K562 (cell line): Measurements from ENCODE around the gene TMTC4. TPM values are rescaled to one million over a fixed set of nuclear protein-coding genes. Genes with fewer than 3 reads are reported as not detected.

Source experiments
- ATF1 ChIP-seq, 2 experiments: fragments of 450-650 bp in 1 of 2; IDR thresholded peaks; 2 replicates each; pipeline ENCODE4 v1.6.1; 2016; ENCODE audit warnings: missing compliant biosample characterization in 1 of 2, missing genetic modification characterization in 1 of 2
- CBX8 ChIP-seq: fragments of 200-600 bp; sonication (generic); IDR thresholded peaks from 2 replicates; pipeline ENCODE4 v1.6.1; 2012; ENCODE audit warnings: borderline replicate concordance, mixed run types, low read depth, mild to moderate bottlenecking, moderate library complexity, mixed read lengths, low read length, control low read depth, inconsistent platforms; ENCODE audit not compliant: poor library complexity, severe bottlenecking; ENCODE audit errors: extremely low read depth
- CCNT2 ChIP-seq: IDR thresholded peaks from 2 replicates; pipeline ENCODE4 v1.6.1; 2011; ENCODE audit warnings: borderline replicate concordance, low read depth, mild to moderate bottlenecking, moderate library complexity, mixed read lengths, low read length; ENCODE audit not compliant: insufficient read length; ENCODE audit errors: extremely low read depth
- DIDO1 ChIP-seq: fragments of 450-650 bp; IDR thresholded peaks from 2 replicates; pipeline ENCODE4 v1.6.1; 2016; ENCODE audit warnings: low read depth, missing biosample characterization, missing genetic modification characterization
- ELF2 ChIP-seq: fragments of 250-450 bp; sonication (Bioruptor Pico); IDR thresholded peaks from 2 replicates; pipeline ENCODE4 v1.5.0; 2021; ENCODE audit warnings: mild to moderate bottlenecking
- GATA2 ChIP-seq: sonication (generic); formaldehyde crosslinking; IDR thresholded peaks from 2 replicates; pipeline ENCODE4 v1.4.0; 2020; ENCODE audit warnings: mild to moderate bottlenecking, missing genetic modification reagents
- LARP7 ChIP-seq: fragments of 450-650 bp; IDR thresholded peaks from 2 replicates; pipeline ENCODE4 v1.6.1; 2016
- MAFK ChIP-seq: IDR thresholded peaks from 2 replicates; pipeline ENCODE4 v1.6.1; 2011; ENCODE audit warnings: low read length, improper control_type of control experiment
- PHF8 ChIP-seq: fragments of 200-600 bp; sonication (generic); IDR thresholded peaks from 2 replicates; pipeline ENCODE4 v1.6.1; 2012; ENCODE audit warnings: mixed run types, mild to moderate bottlenecking, inconsistent platforms, low read length, moderate library complexity, borderline replicate concordance
- POLR2AphosphoS5 ChIP-seq: IDR thresholded peaks from 2 replicates; pipeline ENCODE4 v1.6.1; 2011; ENCODE audit warnings: mild to moderate bottlenecking, low read depth, low read length, moderate library complexity; ENCODE audit not compliant: control insufficient read depth, insufficient read depth
- RNF2 ChIP-seq: sonication (generic); IDR thresholded peaks from 2 replicates; pipeline ENCODE4 v1.6.1; 2016
- WHSC1 ChIP-seq: IDR thresholded peaks from one replicate; pipeline ENCODE4 v1.6.1; 2012; ENCODE audit warnings: low read length, control low read depth, inconsistent platforms
- ZNF3 ChIP-seq: fragments of 250-450 bp; sonication (Bioruptor Pico); IDR thresholded peaks from 2 replicates; pipeline ENCODE4 v1.5.0; 2021; ENCODE audit warnings: mild to moderate bottlenecking, moderate library complexity
- ZNF41 ChIP-seq: fragments of 250-450 bp; sonication (Bioruptor Pico); conservative IDR thresholded peaks from 2 replicates; pipeline ENCODE4 v1.4.0; 2020; ENCODE audit warnings: mild to moderate bottlenecking
- polyA plus RNA-seq, 8 experiments: library from polyadenylated mRNA; depleted of rRNA in 4 of 8; stranded (reverse) in 5 of 8; unstranded in 3 of 8; fragments of >200 nt; fragmentation: Nextera tagmentation in 2 of 8; fragmentation: Illumina TruSeq in 1 of 8; extraction: Ambion mirVana in 2 of 8; extraction: Trizol in 1 of 8; gene quantifications; 2 replicates each; pipeline versions ENCODE4 v1.2.1 to v1.2.3, GENCODE V29; 2011 to 2014; ENCODE audit warnings: inconsistent platforms in 1 of 8, missing spikeins in 1 of 8
- total RNA-seq, 7 experiments: library from RNA; depleted of rRNA in 6 of 7; stranded (reverse); fragments of >200 nt in 6 of 7; fragmentation: Illumina TruSeq in 2 of 7; extraction: Trizol in 2 of 7; gene quantifications; 2 replicates each; pipeline versions ENCODE4 v1.2.1 to v1.2.3, GENCODE V29; 2011 to 2021; ENCODE audit warnings: low replicate concordance in 1 of 7
- TF ChIP-seq, protein P1 (sequence below): sonication (generic); formaldehyde crosslinking; IDR thresholded peaks from 2 replicates; pipeline ENCODE4 v1.8.0; 2022; ENCODE audit warnings: mild to moderate bottlenecking, missing genetic modification reagents
- TF ChIP-seq, protein P2 (sequence below): fragments of 250-450 bp; sonication (Bioruptor Pico); IDR thresholded peaks from 2 replicates; pipeline ENCODE4 v1.5.0; 2021
- TF ChIP-seq, protein P3 (sequence below): fragments of 250-450 bp; sonication (Bioruptor Pico); IDR thresholded peaks from 2 replicates; pipeline ENCODE4 v1.6.1; 2021; ENCODE audit warnings: mild to moderate bottlenecking
- TF ChIP-seq, protein P4 (sequence below): sonication (generic); formaldehyde crosslinking; IDR thresholded peaks from 2 replicates; pipeline ENCODE4 v1.8.1; 2023; ENCODE audit warnings: mild to moderate bottlenecking, missing genetic modification reagents, moderate library complexity
- TF ChIP-seq, protein P5 (sequence below): sonication (generic); formaldehyde crosslinking; IDR thresholded peaks from 2 replicates; pipeline ENCODE4 v1.8.0; 2022; ENCODE audit warnings: missing genetic modification reagents, mild to moderate bottlenecking, borderline replicate concordance

Gene TMTC4
- total and polyA plus RNA-seq, 9 of the 15 experiments (the other 6 are each of a cell fraction or from before 2014, with no cell fraction given), result 3.5 to 16.7 (median 11.8) TPM

DNA sequence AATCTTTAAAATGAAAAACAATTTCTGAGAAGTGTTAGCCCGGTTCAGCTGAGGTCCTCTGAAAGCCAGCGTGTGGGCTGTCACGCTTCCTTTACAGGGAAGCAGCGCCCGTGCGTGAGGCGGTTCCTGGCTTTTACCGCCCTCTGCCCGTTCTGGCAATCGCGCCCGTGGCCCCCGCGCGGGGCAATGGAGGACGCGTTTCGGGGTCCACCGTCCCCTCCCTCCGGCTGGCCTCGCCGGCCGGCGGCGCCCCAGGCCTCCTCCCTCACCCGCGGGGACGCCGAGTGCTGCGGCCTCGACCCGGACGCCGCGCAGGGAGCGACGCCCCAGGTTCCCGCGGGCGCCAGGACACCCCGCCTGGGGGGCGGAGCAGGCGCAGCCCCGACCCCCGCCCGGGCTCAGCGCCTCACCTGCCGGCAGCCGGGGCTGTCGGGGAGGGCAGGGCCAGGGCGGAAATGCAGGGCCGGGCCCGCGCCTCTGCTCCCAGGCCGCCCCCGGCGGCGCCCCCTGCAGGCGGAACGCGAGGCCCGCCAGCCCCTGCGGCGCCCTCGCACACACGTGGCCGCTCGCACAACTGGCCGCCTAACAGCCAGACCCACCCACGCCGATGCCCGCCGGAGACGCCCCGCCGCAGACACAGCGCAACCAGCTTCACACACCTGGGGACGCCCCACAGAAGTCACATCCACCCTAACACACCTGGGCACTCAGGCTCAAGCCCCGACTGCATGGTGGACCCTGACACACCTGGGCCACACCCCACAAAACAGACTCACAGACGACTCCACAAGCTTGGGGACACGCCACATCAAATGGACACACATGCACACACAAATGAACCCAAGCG, 86.0 kb downstream of the TMTC4 start, which contains the start of gene GGACT (continued):
- TF ChIP-seq POLR2AphosphoS5 (peak; percentile 46; the same call in 1 of the 2 replicates), RNF2 (peak; percentile 64; the same call in 1 of the 2 replicates), CCNT2 (peak; percentile 57), PHF8 (peak; percentile 79; the same call in 1 of the 2 replicates), LARP7 (no peak), ELF2 (CRISPR knock-in tag) (no peak), ZNF41 (CRISPR knock-in tag) (no peak), WHSC1 (no peak), ATF1 (CRISPR knock-in tag; IDR thresholded peaks at IDR 0.05) (no peak), ATF1 (tag; IDR thresholded peaks at IDR 0.05) (0 out of 2 replicates have a peak, but pooled peaks have one; percentile 40), DIDO1 (tag) (no peak), MAFK (no peak), GATA2 (no peak), CBX8 (no peak), ZNF3 (no peak)
- TF ChIP-seq, protein P1, sequence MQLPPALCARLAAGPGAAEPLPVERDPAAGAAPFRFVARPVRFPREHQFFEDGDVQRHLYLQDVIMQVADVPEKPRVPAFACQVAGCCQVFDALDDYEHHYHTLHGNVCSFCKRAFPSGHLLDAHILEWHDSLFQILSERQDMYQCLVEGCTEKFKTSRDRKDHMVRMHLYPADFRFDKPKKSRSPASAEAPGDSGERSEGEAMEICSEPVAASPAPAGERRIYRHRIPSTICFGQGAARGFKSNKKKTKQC (CRISPR knock-in tag), result 0 out of 2 replicates have a peak, but pooled peaks have one; percentile 49
- TF ChIP-seq, protein P2, sequence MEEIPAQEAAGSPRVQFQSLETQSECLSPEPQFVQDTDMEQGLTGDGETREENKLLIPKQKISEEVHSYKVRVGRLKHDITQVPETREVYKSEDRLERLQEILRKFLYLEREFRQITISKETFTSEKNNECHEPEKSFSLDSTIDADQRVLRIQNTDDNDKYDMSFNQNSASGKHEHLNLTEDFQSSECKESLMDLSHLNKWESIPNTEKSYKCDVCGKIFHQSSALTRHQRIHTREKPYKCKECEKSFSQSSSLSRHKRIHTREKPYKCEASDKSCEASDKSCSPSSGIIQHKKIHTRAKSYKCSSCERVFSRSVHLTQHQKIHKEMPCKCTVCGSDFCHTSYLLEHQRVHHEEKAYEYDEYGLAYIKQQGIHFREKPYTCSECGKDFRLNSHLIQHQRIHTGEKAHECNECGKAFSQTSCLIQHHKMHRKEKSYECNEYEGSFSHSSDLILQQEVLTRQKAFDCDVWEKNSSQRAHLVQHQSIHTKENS (CRISPR knock-in tag), result no peak
- TF ChIP-seq, protein P3, sequence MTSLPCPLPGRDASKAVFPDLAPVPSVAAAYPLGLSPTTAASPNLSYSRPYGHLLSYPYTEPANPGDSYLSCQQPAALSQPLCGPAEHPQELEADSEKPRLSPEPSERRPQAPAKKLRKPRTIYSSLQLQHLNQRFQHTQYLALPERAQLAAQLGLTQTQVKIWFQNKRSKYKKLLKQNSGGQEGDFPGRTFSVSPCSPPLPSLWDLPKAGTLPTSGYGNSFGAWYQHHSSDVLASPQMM, result no peak
- TF ChIP-seq, protein P4, sequence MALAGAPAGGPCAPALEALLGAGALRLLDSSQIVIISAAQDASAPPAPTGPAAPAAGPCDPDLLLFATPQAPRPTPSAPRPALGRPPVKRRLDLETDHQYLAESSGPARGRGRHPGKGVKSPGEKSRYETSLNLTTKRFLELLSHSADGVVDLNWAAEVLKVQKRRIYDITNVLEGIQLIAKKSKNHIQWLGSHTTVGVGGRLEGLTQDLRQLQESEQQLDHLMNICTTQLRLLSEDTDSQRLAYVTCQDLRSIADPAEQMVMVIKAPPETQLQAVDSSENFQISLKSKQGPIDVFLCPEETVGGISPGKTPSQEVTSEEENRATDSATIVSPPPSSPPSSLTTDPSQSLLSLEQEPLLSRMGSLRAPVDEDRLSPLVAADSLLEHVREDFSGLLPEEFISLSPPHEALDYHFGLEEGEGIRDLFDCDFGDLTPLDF, result no peak
- TF ChIP-seq, protein P5, sequence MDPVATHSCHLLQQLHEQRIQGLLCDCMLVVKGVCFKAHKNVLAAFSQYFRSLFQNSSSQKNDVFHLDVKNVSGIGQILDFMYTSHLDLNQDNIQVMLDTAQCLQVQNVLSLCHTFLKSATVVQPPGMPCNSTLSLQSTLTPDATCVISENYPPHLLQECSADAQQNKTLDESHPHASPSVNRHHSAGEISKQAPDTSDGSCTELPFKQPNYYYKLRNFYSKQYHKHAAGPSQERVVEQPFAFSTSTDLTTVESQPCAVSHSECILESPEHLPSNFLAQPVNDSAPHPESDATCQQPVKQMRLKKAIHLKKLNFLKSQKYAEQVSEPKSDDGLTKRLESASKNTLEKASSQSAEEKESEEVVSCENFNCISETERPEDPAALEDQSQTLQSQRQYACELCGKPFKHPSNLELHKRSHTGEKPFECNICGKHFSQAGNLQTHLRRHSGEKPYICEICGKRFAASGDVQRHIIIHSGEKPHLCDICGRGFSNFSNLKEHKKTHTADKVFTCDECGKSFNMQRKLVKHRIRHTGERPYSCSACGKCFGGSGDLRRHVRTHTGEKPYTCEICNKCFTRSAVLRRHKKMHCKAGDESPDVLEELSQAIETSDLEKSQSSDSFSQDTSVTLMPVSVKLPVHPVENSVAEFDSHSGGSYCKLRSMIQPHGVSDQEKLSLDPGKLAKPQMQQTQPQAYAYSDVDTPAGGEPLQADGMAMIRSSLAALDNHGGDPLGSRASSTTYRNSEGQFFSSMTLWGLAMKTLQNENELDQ (CRISPR knock-in tag), result no peak
